HT-29 (cell line): ENCODE data around the gene ALG6. TPM values are rescaled to one million over a fixed set of nuclear protein-coding genes. Genes with fewer than 3 reads are reported as not detected.
"Not testable (repeated sequence)": the region's sequence is repeated elsewhere in the genome, so short reads cannot be mapped to it uniquely, and the experiment has no call there.

Source experiments
- DNase-seq: peaks from one replicate; pipeline ENCODE4 v3.0.0-alpha.2; 2015; ENCODE audit warnings: low spot score
- total RNA-seq: library from RNA; depleted of rRNA; stranded (reverse); fragments of >200 nt; shearing (Covaris generic); gene quantifications from 2 replicates; pipeline ENCODE4 v1.2.3, GENCODE V29; 2014

ALG6 gene
- total RNA-seq, 1 experiment from 2014 or later, result 4.5 TPM

DNA sequence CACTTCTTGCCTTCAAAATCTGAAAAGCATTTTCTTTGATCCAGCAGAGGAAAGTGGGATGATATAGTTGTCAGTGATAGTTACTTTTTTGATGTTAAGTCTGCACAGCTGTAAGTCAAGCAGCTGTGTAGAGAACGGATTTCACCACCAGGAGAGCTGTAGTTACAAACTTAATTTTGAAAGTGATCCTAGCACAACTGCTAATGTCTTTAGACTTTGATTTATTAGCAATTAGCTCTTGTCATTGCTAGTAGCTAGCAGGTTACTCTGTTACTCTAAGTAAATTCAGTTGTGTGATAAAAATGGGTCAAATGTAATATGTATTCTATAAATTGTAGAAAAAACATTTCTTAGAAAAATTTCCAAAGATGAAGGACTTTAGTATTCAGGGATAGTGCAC, 46.0 kb downstream of the ALG6 start:
- no peak for DNase-seq

DNA sequence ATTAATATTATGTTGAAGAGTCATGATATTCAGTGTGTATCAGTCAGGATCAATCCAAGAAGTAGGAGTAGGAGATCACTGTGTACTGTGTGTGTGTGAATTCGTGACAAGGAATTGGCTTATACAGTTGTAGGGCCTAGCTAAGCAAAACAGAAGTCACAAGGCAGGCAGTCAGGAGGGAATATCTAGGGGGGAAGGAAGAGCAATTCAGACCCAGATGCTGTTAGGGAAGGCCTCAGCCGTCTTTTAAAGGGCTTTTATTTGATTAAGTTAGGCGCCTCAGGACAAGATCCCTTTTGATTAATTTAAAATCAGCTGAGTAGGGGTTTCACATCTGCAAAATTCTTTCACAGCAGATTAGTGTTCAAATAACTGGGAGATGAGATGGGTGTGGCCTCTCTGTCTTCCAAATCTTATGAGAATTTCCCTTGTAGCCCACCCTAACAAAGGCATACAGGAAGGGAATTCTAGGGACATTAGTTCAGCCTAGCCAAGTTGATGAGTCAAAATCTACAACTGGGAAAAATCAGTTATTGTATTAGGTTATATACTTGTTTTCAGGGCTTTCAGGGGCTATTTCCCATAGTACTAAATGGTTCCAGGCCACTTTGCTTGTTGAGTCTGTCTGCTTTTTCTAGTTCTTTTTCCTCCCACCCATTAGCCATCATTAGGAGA, 47.4 kb downstream of the ALG6 start:
- DNase-seq, result no peak

DNA sequence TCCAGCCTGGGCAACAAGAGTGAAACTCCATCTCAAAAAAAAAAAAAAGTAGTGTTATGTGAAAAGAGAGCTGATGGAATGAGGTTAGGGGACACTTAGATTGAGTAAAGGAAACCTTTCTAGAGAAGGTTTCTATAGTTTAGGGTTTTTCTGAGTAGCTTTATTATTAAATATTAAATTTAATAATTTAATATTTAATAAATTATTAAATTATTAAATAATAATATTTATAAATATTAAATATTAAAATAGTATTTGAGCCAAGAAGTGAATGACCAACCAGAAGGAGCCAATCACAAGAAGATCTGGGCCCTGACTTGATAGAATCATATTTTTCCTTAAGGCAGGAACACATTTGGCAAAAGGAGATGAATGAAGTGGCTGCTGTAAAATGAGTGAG, 50.7 kb downstream of the ALG6 start:
- DNase-seq, result no peak

DNA sequence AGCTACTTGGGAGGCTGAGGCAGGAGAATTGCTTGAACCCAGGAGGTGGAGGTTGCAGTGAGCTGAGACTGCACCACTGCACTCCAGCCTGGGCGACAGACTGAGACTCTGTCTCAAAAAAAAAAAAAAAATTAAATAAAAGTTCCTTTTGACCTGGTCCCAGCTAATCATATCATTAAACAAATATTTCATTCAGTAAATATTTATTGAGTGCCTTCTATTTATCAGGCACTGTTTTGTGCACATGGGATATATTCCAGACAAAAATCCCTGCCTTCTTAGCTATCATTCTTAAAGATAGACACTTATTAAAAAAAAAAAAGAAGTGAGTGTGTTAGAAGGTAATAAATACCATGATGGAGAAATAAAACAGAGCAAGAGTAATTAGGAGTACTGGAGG, 53.3 kb downstream of the ALG6 start:
- DNase-seq, result not testable (repeated sequence)

DNA sequence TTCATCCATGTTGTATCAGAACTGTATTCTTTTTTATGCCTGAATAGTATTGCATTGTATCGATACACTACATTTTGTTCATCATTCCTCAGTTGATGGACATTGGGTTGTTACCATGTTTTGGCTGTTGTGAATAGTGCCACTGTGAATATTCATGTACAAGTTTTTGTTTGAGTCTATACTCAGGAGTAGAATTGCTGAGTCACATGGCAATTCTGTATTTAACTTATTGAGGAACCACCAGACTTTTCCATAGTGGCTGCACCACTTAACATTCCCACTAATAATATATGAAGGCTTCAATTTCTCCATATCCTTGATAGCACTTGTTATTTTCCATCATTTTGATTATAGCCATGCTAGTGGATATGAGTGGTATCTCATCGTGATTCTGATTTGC, 56.2 kb downstream of the ALG6 start:
- DNase-seq, result no peak

DNA sequence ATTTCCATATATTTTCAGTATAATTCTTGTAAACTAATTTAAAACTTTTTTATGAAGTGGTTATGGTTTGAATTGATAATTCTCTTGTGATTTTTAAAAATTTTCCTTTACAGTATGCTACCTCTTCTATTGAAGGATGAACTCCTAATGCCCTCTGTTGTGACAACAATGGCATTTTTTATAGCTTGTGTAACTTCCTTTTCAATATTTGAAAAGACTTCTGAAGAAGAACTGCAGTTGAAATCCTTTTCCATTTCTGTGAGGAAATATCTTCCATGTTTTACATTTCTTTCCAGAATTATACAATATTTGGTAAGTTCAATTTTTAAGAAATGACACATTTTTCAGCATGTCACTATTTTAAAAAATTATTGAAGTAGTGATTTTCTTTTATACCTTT, 61.4 kb downstream of the ALG6 start:
- DNase-seq, result no peak

DNA sequence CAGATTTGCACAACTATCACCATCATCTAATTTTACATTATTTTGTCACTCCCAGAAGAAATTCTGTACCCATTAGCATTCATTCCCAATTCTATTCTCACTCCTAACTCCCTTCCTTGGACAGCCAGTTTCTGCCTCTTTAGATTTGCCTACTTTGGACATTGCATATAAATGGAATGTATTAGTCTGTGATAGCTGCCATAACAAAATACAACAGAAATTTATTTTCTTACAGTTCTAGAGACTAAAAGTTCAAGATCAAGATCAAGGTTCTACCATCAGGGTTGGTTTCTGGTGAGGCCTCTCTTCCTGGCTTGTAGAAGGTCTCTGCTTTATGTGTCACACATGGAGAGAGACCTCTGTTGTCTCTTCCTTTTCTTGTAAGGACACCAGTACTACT, 61.9 kb downstream of the ALG6 start:
- no peak for DNase-seq

DNA sequence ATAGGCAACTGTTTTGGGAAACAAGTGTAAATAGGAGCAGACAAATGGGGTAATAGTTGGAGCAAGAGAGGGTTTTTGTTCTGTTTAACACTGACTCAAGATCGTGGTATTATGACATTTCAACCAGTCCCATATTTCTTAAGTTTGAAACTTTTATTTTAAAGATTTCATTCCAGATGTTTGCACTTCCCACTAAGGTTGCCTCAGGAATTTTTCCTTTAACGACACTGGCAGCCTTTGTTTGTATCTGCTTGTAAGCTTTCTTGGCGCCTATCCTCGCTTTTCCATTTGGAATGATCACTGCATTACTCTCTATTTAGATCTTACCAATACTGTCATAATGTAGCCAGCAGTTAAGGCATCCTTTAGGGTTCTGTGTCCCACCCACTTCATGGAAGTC, 67.7 kb downstream of the ALG6 start:
- no peak for DNase-seq

DNA sequence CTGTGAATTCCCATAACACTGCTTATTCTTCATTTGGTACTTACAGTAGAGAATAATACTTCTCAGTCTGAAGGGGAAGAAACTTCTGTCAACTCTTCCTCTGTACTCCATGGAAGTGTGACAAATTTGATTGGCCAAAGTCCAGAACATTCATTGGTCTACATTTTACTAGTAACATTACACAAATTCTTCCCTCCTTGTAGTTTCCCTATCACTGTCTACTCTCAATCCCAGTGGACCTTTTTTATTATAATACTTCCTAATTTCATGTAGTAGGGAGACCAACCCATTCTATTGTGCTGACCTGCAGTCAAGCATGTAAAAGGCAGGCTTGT, 74.7 kb downstream of the ALG6 start:
- DNase-seq, result no peak

DNA sequence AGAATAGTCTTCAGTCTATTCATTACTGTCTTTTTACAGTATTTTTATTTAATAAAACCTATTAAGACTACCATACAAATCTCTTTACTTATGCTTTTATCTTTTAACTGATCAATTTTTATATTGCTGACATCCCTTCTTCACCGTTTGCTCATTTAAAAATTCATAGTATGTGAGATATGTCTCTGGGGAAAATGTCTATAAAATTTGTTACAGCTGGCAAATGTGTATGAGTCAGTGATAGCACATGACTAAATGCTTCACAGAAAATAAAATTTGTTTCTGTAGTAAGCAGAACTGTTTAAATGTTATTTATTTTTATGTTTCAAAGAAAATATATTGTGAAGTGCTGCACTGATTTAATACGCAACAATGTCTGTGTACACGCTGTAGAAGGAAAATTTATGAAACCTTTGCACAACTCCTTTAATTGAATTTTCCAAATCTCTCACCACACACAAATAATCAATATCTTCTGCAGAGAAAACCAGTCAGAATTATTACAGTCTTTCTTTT, 81.4 kb downstream of the ALG6 start:
- DNase-seq, result no peak

DNA sequence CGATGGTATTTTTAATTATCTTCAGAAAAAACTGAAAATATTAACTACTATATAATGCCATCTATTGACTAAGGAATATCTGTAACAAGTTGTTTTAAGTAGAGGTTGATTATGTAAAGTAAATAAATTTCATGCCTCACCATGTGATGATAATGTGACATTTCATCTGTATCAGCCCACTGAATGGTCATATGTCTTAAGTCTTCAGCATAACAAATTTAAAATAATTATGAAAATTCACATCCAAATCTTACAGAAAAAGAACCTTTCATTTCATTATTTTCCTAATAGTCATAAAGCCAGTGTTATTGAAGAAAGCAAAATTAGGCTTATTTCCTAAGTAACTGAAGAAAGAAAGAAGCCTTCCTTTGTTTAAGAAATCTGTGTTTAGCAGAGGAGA, 83.0 kb downstream of the ALG6 start:
- DNase-seq, result no peak

DNA sequence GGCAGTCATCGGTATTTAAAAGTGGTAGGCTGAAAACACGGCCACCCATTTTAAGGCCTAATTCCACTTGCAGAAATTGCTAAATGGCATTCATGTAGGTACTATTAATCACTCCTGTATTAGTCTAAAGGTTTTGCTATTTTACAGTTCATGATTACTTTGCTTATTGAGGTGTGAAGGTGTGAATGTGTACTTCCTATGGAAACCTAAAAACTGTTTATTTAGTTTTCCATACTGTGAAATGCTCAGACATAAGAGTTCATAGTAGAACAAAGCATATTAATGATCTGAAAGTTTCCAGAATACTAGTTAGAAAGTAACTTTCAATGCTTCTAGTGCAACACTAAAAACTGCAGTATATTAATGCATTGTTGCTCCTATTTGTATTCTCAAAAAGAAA, 85.8 kb downstream of the ALG6 start:
- DNase-seq, result no peak

DNA sequence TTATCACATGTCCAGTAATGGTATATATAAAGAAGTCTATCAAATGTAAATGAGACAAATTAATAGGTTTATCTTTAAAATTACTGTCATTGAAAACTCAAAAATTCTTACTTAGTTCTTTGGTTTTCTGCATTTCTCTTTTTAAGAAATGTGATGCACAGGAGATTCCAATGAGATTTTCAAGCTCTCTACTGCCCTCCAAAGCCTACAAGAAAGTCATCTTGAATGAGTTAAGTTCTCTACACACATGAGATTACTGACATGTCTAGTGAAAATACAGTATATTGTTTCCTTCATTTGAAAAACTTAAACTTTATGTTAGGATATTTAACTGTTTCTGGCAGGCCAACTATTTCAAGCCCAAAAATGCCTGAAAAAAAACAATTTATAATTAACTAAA, 86.8 kb downstream of the ALG6 start:
- DNase-seq, result no peak

DNA sequence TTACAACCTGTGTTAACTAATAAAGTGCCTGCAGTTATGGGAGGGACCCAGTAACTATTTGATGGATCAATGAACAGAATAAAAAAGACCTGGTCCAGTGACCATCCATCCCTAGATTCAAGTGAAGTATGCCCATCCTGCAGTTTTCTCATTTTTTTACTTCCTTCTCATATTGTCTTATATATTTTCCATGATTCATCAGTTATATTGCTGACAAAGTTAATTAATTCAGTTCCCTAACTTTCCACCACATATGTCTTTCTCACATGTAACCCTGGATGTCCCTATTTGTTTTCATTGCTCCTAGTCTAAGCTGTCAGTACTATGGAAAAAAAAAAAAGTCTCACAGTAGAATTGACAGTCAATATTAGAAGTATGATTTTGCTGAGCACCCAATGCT, 91.3 kb downstream of the ALG6 start:
- no peak for DNase-seq

DNA sequence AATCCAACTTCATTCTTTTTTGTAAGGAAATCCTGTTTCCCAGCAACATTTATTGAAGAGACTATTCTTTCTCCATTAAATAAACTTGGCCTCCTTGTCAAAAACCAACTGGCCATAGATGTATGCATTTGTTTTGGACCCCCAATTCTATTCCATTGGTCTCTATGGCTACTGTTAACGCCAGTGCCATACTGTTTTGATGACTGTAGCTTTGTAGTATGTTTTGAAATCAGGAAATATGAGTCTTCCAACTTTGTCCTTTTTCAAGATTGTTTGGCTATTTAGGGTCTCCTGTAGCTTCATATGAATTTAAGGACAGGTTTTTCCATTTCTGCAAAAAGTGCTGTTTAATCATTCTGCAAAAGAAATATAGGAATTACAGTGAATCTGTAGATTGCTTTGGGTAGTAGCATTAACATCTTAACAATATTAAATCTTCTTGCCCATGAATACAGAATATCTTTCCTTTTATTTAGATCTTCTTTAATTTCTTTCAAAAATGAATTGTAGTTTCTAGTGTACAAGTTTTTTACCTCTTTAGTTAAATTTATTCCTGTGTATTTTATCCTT, 94.3 kb downstream of the ALG6 start:
- DNase-seq, result no peak

DNA sequence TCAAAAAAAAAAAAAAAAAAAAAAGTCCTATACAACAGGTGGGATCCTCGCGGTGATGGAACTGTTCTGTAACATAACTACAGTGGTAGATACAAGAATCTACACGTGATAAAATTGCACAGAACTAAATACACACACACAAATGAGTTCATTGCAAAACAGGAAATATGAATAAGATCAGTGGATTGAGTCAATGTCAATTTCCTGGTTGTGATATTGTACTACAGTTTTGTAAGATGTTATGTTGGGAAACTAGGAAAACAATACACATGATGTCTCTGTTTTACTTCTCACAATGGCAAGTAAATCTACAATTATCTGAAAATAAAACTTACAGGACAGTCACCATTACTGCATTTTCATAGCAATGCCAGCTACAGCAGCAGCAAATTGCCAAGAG, 95.8 kb downstream of the ALG6 start:
- no peak for DNase-seq

DNA sequence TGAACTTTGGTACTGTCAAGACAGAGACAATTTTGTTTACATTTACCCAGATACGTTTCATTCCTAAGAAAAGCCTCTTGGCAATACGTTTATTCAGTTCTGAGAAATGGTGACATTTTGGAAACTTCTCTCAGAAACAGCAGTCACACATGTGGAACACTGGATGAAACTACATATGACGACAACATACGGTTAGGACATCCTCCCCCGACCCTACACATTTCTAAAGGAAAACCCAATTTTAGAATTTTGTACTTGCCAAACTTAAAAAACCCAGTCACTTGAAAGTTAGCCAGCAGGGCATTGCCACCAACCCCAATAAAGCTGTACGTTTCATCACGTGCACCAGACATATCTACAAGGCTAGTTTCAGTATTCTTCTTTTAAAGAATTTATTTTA, 98.8 kb downstream of the ALG6 start:
- DNase-seq, result no peak

DNA sequence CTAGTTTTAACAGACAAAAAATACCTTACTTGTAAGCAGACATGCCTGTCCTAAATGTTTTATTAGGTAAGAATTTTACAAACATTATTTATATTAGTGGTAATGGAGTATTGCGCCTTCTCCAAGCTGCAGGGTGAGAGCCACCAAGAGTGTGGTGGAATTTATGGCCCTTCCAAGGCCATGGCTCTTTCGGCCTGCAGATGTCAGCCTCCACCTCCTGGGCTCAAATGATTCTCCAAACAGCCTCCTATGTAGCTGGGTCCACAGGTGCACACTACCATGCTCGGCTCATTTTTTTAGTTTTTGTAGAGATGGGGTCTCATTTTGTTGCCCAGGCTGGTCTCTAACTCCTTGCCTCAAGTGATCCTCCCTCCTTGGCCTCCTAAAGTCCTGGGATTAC, 99.3 kb downstream of the ALG6 start:
- DNase-seq, result peak; percentile 26

DNA sequence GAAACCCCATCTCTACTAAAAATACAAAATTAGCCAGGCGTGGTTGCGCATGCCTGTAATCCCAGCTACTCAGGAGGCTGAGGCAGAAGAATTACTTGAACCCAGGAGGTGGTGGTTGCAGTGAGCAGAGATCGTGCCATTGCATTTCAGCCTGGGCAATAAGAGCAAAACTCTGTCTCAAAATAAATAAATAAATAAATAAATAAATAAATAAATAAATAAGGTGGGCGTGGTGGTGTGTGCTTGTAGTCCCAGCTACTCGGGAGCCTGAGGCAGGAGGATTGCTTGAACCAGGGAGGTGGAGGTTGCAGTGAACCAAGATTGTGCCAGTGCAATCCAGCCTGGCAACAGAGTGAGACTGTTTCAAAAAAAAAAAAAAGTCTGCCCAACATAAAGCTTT, 101.3 kb downstream of the ALG6 start:
- not testable (repeated sequence) for DNase-seq

DNA sequence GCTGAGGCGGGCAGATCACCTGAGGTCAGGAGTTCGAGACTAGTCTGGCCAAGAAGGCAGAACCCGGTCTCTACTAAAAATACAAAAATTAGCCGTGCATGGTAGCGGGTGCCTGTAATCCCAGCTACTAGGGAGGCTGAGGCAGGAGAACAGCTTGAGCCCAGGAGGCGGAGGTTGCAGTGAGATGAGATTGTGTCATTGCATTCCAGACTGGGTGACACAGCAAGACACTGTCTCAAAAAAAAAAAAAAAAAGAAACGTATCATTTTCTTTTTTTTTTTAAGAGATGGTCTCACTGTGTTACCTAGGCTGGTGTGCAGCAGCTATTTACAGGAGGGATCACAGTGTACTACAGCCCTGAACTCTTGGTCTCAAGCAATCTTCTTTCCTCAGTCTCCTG, 108.3 kb downstream of the ALG6 start:
- DNase-seq, result no peak

DNA sequence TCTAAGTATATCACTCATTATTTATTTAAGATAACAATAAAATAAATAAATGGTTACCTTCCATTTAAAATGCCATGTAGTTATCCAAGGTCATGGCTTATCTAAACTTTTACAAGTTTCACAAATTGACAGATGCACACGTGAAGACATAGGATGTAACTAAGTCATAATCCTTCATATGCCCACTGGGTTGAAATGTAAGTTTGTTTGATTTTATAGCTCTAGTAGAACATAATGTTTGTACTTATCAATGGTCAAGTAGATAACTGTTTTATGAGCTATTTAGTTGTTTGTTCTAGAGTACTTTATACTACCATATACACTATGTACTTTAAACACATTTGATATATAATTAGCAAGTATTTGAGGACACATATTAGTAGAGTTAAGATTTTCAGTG, 112.6 kb downstream of the ALG6 start:
- DNase-seq, result no peak

DNA sequence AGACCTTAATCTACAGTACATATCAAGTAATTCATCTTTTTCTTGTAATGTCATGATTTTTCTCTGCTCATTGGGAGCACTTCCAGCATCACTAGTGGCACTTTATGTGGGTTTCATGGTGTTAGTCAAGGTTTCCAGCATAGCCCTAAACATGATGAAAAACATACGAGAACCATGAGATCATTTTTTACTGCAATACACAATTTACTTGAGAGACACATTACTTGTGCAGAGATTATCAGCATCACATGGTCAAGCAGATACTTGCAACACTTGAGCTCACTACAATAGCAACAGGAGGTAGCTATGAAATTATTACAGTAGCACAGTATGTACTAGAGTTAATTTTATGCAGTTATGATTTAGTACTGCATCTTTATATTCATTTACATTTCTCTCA, 119.2 kb downstream of the ALG6 start:
- DNase-seq, result no peak

DNA sequence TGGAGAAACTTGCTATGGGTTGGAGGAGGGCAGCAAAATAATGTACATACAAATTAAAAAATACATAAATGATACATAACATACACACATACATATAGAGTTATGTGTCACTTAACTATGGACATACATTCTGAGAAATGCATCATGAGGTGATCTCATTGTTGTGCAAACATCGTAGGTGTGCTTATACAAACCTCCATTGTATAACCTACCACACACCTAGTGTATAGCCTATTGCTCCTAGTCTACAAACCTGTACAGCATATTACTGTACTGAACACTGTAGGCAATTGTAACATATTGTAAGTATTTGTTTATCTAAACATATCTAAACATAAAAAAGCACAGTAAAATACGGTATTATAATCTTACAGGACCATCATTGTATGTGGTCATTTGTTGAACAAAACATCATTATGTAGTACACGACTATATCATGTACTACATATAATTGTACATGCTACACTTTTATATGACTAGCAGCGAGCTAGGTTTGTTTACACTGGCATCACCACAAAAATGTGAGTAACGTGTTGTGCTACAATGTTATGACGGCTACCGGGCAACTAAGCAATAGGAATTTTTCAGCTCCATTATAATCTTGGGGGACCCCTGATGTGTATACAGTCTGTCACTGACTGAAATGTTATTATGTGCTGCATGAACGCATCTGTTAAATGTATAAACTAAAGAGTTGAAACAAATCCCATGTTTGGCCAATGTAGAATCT, 120.1 kb downstream of the ALG6 start:
- peak; percentile 75 for DNase-seq
